Spleen (tissue), 7 donors: ENCODE results near the gene FAT1.

Experiments
- CTCF ChIP-seq, 11 experiments: fragments of 200-600 bp in 7 of 11; fragments of 450-650 bp in 4 of 11; sonication (generic) in 4 of 11; IDR thresholded peaks in 8 of 11; conservative IDR thresholded peaks in 3 of 11; 1 replicate in 7 of 11; 2 replicates in 4 of 11; pipeline versions ENCODE4 v1.4.0 to v1.8.0; 2016 to 2021; ENCODE audit warnings: antibody characterized with exemption in 11 of 11, inconsistent platforms in 4 of 11, mild to moderate bottlenecking in 1 of 11
- POLR2A ChIP-seq, 3 donors: fragments of 450-650 bp; IDR thresholded peaks; one replicate each; pipeline ENCODE4 v1.5.1; 2017; ENCODE audit warnings: antibody characterized with exemption in 3 of 3, mild to moderate bottlenecking in 1 of 3
- POLR2AphosphoS5 ChIP-seq, 3 donors: sonication (generic); formaldehyde crosslinking; IDR thresholded peaks; one replicate each; pipeline ENCODE4 v1.5.1; 2017; ENCODE audit warnings: antibody characterized with exemption in 3 of 3
- donor health status: DM: no; HTN: no; CAD: no; lungs with moderate emphysema.
- donor health status: DM: no; HTN: no; CAD: no.
- donor health status: DM: no; HTN: no; CAD: no.

DNA sequence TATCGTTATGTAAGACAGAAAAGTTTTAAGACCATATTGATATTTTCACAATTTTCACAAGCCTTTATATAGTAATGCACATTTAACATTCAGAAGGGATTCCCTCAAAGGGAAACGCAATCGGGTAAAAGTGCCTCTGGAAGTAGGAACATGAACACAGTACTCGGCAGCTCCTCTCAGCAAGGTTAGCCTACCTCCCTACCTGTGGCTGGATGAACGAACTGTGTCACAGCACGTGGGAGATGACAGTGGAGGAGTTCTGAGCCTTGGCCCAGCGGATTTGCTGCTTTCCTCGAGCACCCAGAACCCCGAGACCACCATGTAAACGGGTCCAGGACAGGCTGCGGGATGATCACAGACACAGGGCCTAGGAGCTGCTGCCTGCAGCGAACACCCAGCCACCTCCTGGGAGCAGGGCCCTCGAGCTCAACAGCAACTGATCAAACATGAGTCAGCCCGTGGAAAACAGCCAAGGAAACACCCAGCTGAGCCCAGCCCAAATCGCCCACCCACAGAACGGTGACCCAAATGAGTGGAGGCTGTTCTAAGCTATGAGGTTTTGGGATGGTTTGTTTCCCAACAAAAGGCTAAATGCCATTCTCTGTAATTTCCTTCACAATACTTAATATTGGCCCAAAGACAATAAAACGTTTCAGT is 30.4 kb downstream of the FAT1 start:
- TF ChIP-seq POLR2A (IDR thresholded peaks at IDR 0.05), result no peak
- TF ChIP-seq CTCF (IDR thresholded peaks at IDR 0.05 in 8 of 11, conservative IDR thresholded peaks at IDR 0.05 in 3 of 11), result no peak
- TF ChIP-seq POLR2AphosphoS5 (IDR thresholded peaks at IDR 0.05), result no peak
